Esophagus squamous epithelium (tissue), 5 donors: Measurements from ENCODE around the gene DSCAML1. TPM values are rescaled to one million over a fixed set of nuclear protein-coding genes. Genes with fewer than 3 reads are reported as not detected.

Source experiments
- DNase-seq: peaks from one replicate; lab custom pipeline; 2025; lab: John Stamatoyannopoulos, UW
- H3K27ac ChIP-seq, 4 donors: fragments of 200-600 bp; sonication (generic); one replicate each; pipeline ENCODE4 v1.5.1; 2016 to 2019; ENCODE audit warnings: mild to moderate bottlenecking in 1 of 4
- H3K27me3 ChIP-seq, 4 donors: fragments of 200-600 bp; sonication (generic); 1 replicate in 3 of 4; 2 replicates in 1 of 4; pipeline versions ENCODE4 v1.5.1 to v1.6.0; 2017 to 2021; ENCODE audit warnings: antibody characterized with exemption in 1 of 4
- H3K36me3 ChIP-seq, 3 donors: fragments of 200-600 bp; sonication (generic); one replicate each; pipeline ENCODE4 v1.5.1; 2016 to 2019
- H3K4me1 ChIP-seq, 3 donors: fragments of 200-600 bp; sonication (generic); one replicate each; pipeline ENCODE4 v1.5.1; 2017 to 2019
- H3K4me3 ChIP-seq, 4 donors: fragments of 200-600 bp; sonication (generic); 1 replicate in 3 of 4; 2 replicates in 1 of 4; pipeline ENCODE4 v1.5.1; 2016 to 2019; ENCODE audit warnings: mild to moderate bottlenecking in 2 of 4, moderate library complexity in 1 of 4
- H3K9me3 ChIP-seq, 3 donors: fragments of 200-600 bp; sonication (generic); one replicate each; pipeline ENCODE4 v1.5.1; 2016 to 2019
- POLR2A ChIP-seq, 4 donors: fragments of 450-650 bp; IDR thresholded peaks; one replicate each; pipeline ENCODE4 v1.6.1; 2017; ENCODE audit warnings: antibody characterized with exemption in 4 of 4, mild to moderate bottlenecking in 4 of 4, moderate library complexity in 3 of 4
- WGBS, 2 donors: methylation state at CpG; one replicate each; pipeline ENCODE4 v1.1.5; 2018; 5-methylcytosine and 5-hydroxymethylcytosine counted together
- intact Hi-C: fragments of 100-400 bp; cut with DNase I; formaldehyde crosslinking; loops from one replicate; pipeline ENCODE4 v1.15.0; 2022
- total RNA-seq, 4 donors: library from RNA; depleted of rRNA; stranded (reverse); fragments of >200 nt; gene quantifications; one replicate each; pipeline ENCODE4 v1.1.0, GENCODE V29; 2016
- TF ChIP-seq, protein P1 (sequence below), 6 experiments: fragments of 450-650 bp in 4 of 6; fragments of 200-600 bp in 2 of 6; sonication (generic) in 2 of 6; IDR thresholded peaks; one replicate each; pipeline ENCODE4 v1.5.1; 2016 to 2019; ENCODE audit warnings: antibody characterized with exemption in 6 of 6, mild to moderate bottlenecking in 4 of 6, moderate library complexity in 4 of 6
- donor health status: DM: yes; HTN: yes; CAD: no.

DSCAML1 gene
- total RNA-seq, 4 donors from 2014 or later, result 0.04 to 0.19 TPM; not detected in 2

DNA sequence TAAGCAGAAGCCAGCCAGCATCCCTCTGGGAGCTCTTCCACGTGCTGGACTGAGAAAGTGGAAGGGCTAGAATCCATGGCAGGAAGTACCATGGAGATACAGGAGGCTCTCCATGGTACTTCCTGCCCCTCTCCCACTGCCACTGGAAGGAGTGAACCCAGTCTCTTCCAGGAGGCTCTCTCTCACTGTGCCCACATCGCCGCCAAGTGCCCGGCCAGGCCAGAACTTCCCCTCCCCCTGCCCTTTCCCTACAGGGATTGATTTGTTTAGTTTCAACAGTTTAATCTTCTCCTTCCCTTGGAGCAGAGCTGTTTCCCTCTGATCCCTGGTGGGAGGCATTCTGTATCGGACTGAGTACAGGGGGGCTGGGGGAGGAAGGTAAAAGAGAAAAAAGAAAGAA lies 133.6 kb downstream of the DSCAML1 start:
- WGBS, 2 donors, result 41 to 52% methylated on average over 2 to 4 of the region's 5 CpGs
- DNase-seq, result no peak
- Histone ChIP-seq H3K27me3 (peaks cover 0 to 9% (median 0%) of the 10 kb centered on the region in 4 donors), H3K36me3 (no peaks in the 10 kb centered on the region), H3K27ac (no peak overlapping the region), H3K4me1 (peaks cover 0 to 19% (median 0%) of the 10 kb centered on the region in 3 donors), H3K9me3 (no peaks in the 10 kb centered on the region), H3K4me3 (no peak overlapping the region)
- intact Hi-C loops, result no loop called here
- TF ChIP-seq, protein P1, sequence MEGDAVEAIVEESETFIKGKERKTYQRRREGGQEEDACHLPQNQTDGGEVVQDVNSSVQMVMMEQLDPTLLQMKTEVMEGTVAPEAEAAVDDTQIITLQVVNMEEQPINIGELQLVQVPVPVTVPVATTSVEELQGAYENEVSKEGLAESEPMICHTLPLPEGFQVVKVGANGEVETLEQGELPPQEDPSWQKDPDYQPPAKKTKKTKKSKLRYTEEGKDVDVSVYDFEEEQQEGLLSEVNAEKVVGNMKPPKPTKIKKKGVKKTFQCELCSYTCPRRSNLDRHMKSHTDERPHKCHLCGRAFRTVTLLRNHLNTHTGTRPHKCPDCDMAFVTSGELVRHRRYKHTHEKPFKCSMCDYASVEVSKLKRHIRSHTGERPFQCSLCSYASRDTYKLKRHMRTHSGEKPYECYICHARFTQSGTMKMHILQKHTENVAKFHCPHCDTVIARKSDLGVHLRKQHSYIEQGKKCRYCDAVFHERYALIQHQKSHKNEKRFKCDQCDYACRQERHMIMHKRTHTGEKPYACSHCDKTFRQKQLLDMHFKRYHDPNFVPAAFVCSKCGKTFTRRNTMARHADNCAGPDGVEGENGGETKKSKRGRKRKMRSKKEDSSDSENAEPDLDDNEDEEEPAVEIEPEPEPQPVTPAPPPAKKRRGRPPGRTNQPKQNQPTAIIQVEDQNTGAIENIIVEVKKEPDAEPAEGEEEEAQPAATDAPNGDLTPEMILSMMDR (IDR thresholded peaks at IDR 0.05), result no peak
- TF ChIP-seq POLR2A (IDR thresholded peaks at IDR 0.05), result no peak

DNA sequence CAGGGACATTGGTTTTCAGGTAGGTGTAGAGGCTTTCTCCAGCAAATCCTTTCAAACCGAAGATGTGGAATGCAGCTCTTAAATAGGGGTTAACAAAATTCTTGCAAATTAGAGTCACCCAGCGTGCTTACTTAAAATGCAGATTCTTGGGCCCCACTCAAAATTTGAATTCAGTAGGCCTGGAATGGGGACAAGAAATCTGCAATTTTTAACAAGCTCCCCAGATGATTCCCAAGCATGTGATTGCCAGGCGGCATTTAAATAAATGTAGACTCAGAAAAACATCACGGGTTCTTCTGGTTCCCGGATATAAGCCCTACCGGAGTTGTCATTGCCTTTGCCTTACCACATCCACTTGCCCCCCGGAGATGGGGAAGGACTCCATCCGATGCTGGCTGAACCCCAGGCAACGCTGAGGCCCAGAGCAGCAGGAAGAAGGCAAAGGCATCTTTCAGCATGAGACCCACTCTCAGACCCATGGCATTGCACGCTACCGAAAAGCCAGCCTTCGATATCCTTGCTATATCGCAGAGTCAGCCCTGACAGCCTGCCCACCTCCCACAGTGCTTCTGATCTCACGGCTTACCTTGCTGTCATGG lies 134.2 kb downstream of the DSCAML1 start:
- no peak overlapping the region for H3K27ac ChIP-seq
- no peak overlapping the region for H3K4me3 ChIP-seq
- peaks cover 0 to 19% (median 0%) of the 10 kb centered on the region in 3 donors for H3K4me1 ChIP-seq
- WGBS, 2 donors, result 76 to 84% methylated on average over 9 to 12 of the region's 14 CpGs
- no peaks in the 10 kb centered on the region for H3K9me3 ChIP-seq
- TF ChIP-seq, protein P1 (IDR thresholded peaks at IDR 0.05), result no peak
- no peak for TF ChIP-seq POLR2A (IDR thresholded peaks at IDR 0.05)
- peaks cover 0 to 5% (median 0%) of the 10 kb centered on the region in 4 donors for H3K27me3 ChIP-seq
- H3K36me3 ChIP-seq, result no peaks in the 10 kb centered on the region
- intact Hi-C loops, result no loop called here
- DNase-seq, result no peak

DNA sequence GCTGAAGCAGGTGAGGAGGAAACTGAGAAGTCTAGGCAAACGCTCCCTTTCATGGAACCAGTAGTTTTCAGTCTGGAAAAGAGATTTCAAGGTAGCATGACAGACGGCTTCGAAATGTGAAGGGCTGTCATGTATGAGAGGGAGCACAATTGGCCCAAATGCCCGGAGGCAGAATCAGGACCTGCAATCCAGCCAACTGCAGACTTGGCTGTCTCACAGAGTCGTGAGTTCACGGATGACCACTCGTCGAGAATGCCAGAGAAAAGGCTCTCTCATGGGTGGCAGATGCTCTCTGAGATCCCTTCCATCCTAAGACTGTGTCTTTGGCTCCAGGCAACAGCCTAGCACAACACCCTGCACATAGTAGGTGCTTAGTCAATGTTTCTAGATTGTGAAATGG lies 134.8 kb downstream of the DSCAML1 start:
- Histone ChIP-seq H3K4me3 (no peak overlapping the region), H3K9me3 (no peaks in the 10 kb centered on the region), H3K27me3 (peaks cover 0 to 5% (median 0%) of the 10 kb centered on the region in 4 donors), H3K27ac (no peak overlapping the region), H3K36me3 (no peaks in the 10 kb centered on the region), H3K4me1 (peaks cover 0 to 19% (median 0%) of the 10 kb centered on the region in 3 donors)
- intact Hi-C loops, result no loop called here
- DNase-seq, result no peak
- 76 to 80% methylated on average over 6 to 7 of the region's 8 CpGs for WGBS, 2 donors
- TF ChIP-seq, protein P1 (IDR thresholded peaks at IDR 0.05), result no peak
- no peak for TF ChIP-seq POLR2A (IDR thresholded peaks at IDR 0.05)

DNA sequence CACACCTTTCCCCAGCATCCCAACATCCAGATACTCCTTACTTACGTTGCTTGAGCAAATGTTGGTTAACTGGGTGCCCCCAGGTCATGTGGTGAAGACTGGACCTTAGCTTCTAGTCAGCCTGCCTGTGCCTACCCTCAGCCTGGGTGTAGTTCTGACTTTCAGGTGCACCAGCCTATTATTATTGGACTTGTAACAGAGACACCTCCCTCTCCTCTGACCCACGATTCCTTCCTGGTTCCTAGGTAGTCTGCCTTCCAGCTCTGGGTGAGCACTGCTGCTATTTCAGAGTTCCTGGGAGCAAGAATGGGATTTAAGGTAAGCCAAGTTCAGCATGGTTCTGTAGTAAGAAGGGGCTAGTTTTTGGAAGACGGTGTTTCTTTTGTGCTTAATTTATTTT lies 138.2 kb downstream of the DSCAML1 start:
- Histone ChIP-seq H3K27me3 (peaks cover 0 to 3% (median 0%) of the 10 kb centered on the region in 4 donors), H3K4me1 (peaks cover 0 to 7% (median 0%) of the 10 kb centered on the region in 3 donors), H3K36me3 (no peaks in the 10 kb centered on the region), H3K4me3 (no peak overlapping the region), H3K9me3 (no peaks in the 10 kb centered on the region), H3K27ac (no peak overlapping the region)
- 71 to 72% methylated on average over 3 of the region's 3 CpGs for WGBS, 2 donors
- intact Hi-C loops, result no loop called here
- TF ChIP-seq, protein P1 (IDR thresholded peaks at IDR 0.05), result no peak
- TF ChIP-seq POLR2A (IDR thresholded peaks at IDR 0.05), result no peak
- DNase-seq, result no peak

DNA sequence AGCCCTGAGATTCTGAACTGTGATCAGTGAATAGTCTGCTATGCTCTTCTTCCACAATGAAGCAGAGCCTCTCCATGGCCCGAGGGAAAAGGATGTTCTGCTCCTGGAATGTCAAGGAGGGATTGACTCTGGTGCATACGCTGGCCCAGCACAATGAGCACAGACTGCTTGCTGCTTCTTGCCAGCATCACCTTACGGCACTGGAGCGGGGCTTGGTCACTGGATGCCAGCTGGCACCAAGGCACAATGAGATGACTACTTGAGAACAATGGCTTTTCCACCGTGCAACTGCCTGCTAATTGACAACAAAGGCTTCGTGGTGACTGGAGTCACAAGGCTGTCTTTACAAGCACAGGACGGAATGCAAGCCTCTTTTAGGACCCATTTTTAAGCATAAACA lies 139.2 kb downstream of the DSCAML1 start:
- intact Hi-C loops, result no loop called here
- Histone ChIP-seq H3K36me3 (no peaks in the 10 kb centered on the region), H3K27me3 (peaks cover 0 to 4% (median 0%) of the 10 kb centered on the region in 4 donors), H3K4me3 (no peak overlapping the region), H3K9me3 (no peaks in the 10 kb centered on the region), H3K4me1 (no peaks in the 10 kb centered on the region), H3K27ac (no peak overlapping the region)
- WGBS, 2 donors, result 46 to 47% methylated on average over 7 of the region's 7 CpGs
- TF ChIP-seq, protein P1 (IDR thresholded peaks at IDR 0.05), result no peak
- TF ChIP-seq POLR2A (IDR thresholded peaks at IDR 0.05), result no peak
- no peak for DNase-seq
